Vagina (tissue), 2 donors: ENCODE measurements around the gene CCNK. TPM values are rescaled to one million over a fixed set of nuclear protein-coding genes. Genes with fewer than 3 reads are reported as not detected.

ENCODE experiments used
- DNase-seq, 2 donors: peaks; one replicate each; pipeline ENCODE4 v3.0.0-alpha.2; 2017; ENCODE audit errors: extremely low spot score in 2 of 2
- H3K27ac ChIP-seq: fragments of 200-600 bp; sonication (generic); one replicate; pipeline ENCODE4 v1.5.1; 2019
- H3K27me3 ChIP-seq: fragments of 200-600 bp; sonication (generic); one replicate; pipeline ENCODE4 v1.5.1; 2019
- H3K36me3 ChIP-seq, 2 donors: fragments of 200-600 bp; sonication (generic); one replicate each; pipeline ENCODE4 v1.5.1; 2017 to 2019
- H3K4me1 ChIP-seq: fragments of 200-600 bp; sonication (generic); one replicate; pipeline ENCODE4 v1.5.1; 2019
- H3K4me3 ChIP-seq, 2 donors: fragments of 200-600 bp; sonication (generic); 1 replicate in 1 of 2; 2 replicates in 1 of 2; pipeline ENCODE4 v1.5.1; 2016 to 2019
- H3K9me3 ChIP-seq: fragments of 200-600 bp; sonication (generic); one replicate; pipeline ENCODE4 v1.5.1; 2019
- CTCF ChIP-seq, 3 experiments: fragments of 450-650 bp in 2 of 3; fragments of 200-600 bp in 1 of 3; sonication (generic) in 1 of 3; IDR thresholded peaks; one replicate each; pipeline ENCODE4 v1.5.1; 2017 to 2019; ENCODE audit warnings: antibody characterized with exemption in 3 of 3, mild to moderate bottlenecking in 2 of 3, moderate library complexity in 2 of 3
- POLR2A ChIP-seq, 2 donors: fragments of 450-650 bp; IDR thresholded peaks; one replicate each; pipeline ENCODE4 v1.6.1; 2017; ENCODE audit warnings: antibody characterized with exemption in 2 of 2, mild to moderate bottlenecking in 2 of 2, moderate library complexity in 2 of 2
- POLR2AphosphoS5 ChIP-seq, 2 donors: sonication (generic); formaldehyde crosslinking; IDR thresholded peaks; one replicate each; pipeline ENCODE4 v1.9.0; 2017; ENCODE audit warnings: antibody characterized with exemption in 2 of 2, mild to moderate bottlenecking in 2 of 2, low read depth in 1 of 2; ENCODE audit not compliant: insufficient read depth in 1 of 2
- intact Hi-C: fragments of 100-400 bp; cut with DNase I; formaldehyde crosslinking; loops from one replicate; pipeline ENCODE4 v1.15.1; 2023
- total RNA-seq: library from RNA; depleted of rRNA; stranded (reverse); fragments of >200 nt; gene quantifications from one replicate; pipeline ENCODE4 v1.2.3, GENCODE V29; 2016

The CCNK gene
- total RNA-seq, 1 donor from 2014 or later: 27.5 TPM

DNA sequence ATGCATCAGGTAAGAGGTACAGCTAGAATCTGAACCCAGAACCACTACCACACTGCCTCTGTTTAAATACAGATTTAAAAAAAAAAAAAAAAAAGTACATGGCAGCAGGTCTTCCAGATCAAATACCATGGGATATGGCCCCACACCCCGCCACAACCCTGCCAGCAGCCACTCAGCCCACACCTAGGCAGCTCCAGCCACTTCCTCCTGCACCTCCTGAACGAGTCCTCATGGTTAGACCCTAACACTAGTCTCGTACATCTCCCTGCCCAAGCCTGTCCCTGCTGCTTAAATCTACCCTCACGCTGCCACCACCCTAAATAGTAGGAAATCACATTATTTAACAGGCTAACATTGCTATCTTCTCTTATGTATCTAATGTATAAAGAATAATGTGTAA is 13.1 kb upstream of the CCNK start:
- TF ChIP-seq CTCF (IDR thresholded peaks at IDR 0.05) (no peak), POLR2A (IDR thresholded peaks at IDR 0.05) (no peak), POLR2AphosphoS5 (IDR thresholded peaks at IDR 0.05; ENCODE audit: insufficient read depth in 1 of 2, low read depth in 1 of 2) (no peak)
- Histone ChIP-seq H3K27ac (no peak overlapping the region), H3K4me3 (no peak overlapping the region), H3K36me3 (peaks cover 0 to 19% of the 10 kb centered on the region in 2 donors), H3K9me3 (no peaks in the 10 kb centered on the region), H3K4me1 (peaks cover 34% of the 10 kb centered on the region), H3K27me3 (no peaks in the 10 kb centered on the region)
- no peak for DNase-seq
- intact Hi-C loops: no loop called here

DNA sequence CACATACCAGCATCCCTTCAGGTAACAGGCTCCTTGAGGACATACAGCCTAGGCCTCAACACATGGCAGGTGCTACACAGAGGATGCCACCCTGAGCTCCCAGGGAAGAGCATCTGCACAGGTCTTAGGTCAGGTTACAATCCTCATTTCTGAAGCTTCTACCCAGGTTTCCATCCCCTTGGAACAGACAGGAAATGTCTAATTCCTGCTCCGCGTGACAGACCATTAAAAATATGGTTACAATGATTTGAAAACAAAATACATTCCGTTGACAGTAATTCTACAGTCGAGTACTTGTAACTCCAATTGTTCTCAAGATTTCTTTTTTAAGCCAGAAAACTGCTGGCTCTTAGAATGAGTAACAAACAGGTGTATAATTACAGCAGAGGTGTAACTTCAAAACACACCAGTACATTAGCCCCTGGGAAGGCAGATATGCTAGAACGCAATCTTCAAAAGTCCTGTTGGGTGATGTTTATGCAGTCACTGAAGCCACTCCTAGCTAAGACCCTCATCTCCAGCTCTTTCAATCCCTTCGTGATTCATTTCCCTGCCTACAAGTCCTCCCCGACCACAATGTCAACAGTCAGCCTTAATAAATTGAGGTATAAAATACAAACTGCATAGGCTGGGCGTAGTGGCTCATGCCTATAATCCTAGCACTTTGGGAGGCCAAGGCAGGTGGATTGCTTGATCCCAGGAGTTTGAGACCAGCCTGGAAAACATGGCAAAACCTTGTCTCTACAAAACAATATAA is 12.2 kb upstream of the CCNK start:
- H3K27ac ChIP-seq: no peak overlapping the region
- peaks cover 0 to 15% of the 10 kb centered on the region in 2 donors for H3K36me3 ChIP-seq
- H3K27me3 ChIP-seq: no peaks in the 10 kb centered on the region
- H3K9me3 ChIP-seq: no peaks in the 10 kb centered on the region
- H3K4me3 ChIP-seq: no peak overlapping the region
- peaks cover 35% of the 10 kb centered on the region for H3K4me1 ChIP-seq
- TF ChIP-seq CTCF (IDR thresholded peaks at IDR 0.05) (no peak), POLR2A (IDR thresholded peaks at IDR 0.05) (no peak), POLR2AphosphoS5 (IDR thresholded peaks at IDR 0.05; ENCODE audit: insufficient read depth in 1 of 2, low read depth in 1 of 2) (no peak)
- no peak for DNase-seq
- intact Hi-C loops: no loop called here

DNA sequence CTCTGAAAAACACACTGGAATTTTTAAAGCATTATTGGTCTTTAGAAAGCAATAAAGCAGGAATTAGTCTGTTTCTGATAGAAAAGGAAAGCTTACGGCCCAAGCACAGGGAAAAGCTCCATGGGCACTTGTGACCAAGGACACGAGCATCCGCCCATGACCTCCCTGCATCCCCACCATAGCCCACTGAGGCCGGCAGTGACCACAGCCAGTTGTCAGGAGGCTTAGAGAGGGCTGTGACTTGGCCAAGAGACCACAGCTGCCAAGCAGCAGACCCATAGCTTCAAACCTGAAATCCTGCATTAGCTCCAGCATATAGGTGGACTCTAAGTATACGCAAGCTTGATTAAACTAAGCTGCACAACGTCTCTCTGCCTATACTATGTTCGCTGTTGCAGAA is 9.5 kb upstream of the CCNK start:
- Histone ChIP-seq H3K4me3 (no peak overlapping the region), H3K9me3 (no peaks in the 10 kb centered on the region), H3K4me1 (peaks cover 48% of the 10 kb centered on the region), H3K27ac (no peak overlapping the region), H3K27me3 (no peaks in the 10 kb centered on the region), H3K36me3 (no peaks in the 10 kb centered on the region)
- intact Hi-C loops: loop anchor here (5.0 kb wide), 1 partner anchor 601 kb away; no protein-coding TSS in a partner anchor
- no peak for TF ChIP-seq POLR2AphosphoS5 (IDR thresholded peaks at IDR 0.05; ENCODE audit: insufficient read depth in 1 of 2, low read depth in 1 of 2)
- TF ChIP-seq POLR2A (IDR thresholded peaks at IDR 0.05): no peak
- TF ChIP-seq CTCF (IDR thresholded peaks at IDR 0.05): no peak
- DNase-seq: no peak

GRCh38 chr14:99472937-99473336 is 8.3 kb upstream of the CCNK start:
- H3K4me1 ChIP-seq: peaks cover 37% of the 10 kb centered on the region
- no peaks in the 10 kb centered on the region for H3K27me3 ChIP-seq
- no peak for DNase-seq
- H3K27ac ChIP-seq: no peak overlapping the region
- H3K36me3 ChIP-seq: no peaks in the 10 kb centered on the region
- intact Hi-C loops: loop anchor here (5.0 kb wide), 1 partner anchor 599 kb away; no protein-coding TSS in a partner anchor
- no peaks in the 10 kb centered on the region for H3K9me3 ChIP-seq
- TF ChIP-seq CTCF (IDR thresholded peaks at IDR 0.05) (no peak), POLR2AphosphoS5 (IDR thresholded peaks at IDR 0.05; ENCODE audit: insufficient read depth in 1 of 2, low read depth in 1 of 2) (no peak), POLR2A (IDR thresholded peaks at IDR 0.05) (no peak)
- H3K4me3 ChIP-seq: no peak overlapping the region

DNA sequence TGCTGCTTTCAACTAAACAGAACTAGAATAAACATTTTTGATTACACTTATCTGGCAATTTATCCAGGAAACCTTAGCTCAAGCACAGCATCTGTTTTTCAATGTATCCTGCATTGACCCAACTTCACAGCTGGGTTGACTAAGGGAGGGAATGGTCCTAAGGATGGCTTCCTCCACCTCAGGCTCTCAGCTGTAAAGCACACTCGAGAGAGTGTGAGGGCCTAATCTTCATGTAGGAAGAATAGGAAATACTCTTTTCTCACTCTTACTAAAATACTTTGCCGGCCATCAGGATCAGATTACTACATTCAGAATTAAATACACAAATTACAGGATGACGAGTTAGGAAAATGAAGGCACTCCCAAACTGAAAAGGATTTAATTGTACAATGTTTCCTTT is 7.8 kb upstream of the CCNK start:
- intact Hi-C loops: loop anchor here (5.0 kb wide), 1 partner anchor 599 kb away; no protein-coding TSS in a partner anchor
- TF ChIP-seq POLR2AphosphoS5 (IDR thresholded peaks at IDR 0.05; ENCODE audit: insufficient read depth in 1 of 2, low read depth in 1 of 2): no peak
- no peak for TF ChIP-seq POLR2A (IDR thresholded peaks at IDR 0.05)
- no peak for TF ChIP-seq CTCF (IDR thresholded peaks at IDR 0.05)

More for the DNA sequence above, 7.8 kb upstream of the CCNK start:
- Histone ChIP-seq H3K36me3 (no peaks in the 10 kb centered on the region), H3K27me3 (no peaks in the 10 kb centered on the region), H3K9me3 (no peaks in the 10 kb centered on the region), H3K4me3 (no peak overlapping the region), H3K4me1 (peaks cover 39% of the 10 kb centered on the region), H3K27ac (no peak overlapping the region)
- DNase-seq: no peak
